Neuron (in vitro differentiated cells): ENCODE results near the gene BPIFB2.
"Not testable (repeated sequence)": the region's sequence is repeated elsewhere in the genome, so short reads cannot be mapped to it uniquely, and the experiment has no call there.

ENCODE experiments used
- H2AFZ ChIP-seq: one replicate; pipeline ENCODE4 v1.6.1; 2013; ENCODE audit warnings: low read depth, mild to moderate bottlenecking, inconsistent platforms, low read length, moderate library complexity
- H3K27me3 ChIP-seq: one replicate; pipeline ENCODE4 v1.6.1; 2013; ENCODE audit warnings: low read length; ENCODE audit not compliant: insufficient read depth
- H3K36me3 ChIP-seq: one replicate; pipeline ENCODE4 v1.6.1; 2013; ENCODE audit warnings: low read length; ENCODE audit not compliant: insufficient read depth
- H3K4me1 ChIP-seq: one replicate; pipeline ENCODE4 v1.6.1; 2013; ENCODE audit warnings: low read length; ENCODE audit not compliant: insufficient read depth
- H3K4me3 ChIP-seq: 2 replicates; pipeline ENCODE4 v1.5.1; 2013; ENCODE audit warnings: mild to moderate bottlenecking, low read length, moderate library complexity
- H3K9me3 ChIP-seq: one replicate; pipeline ENCODE4 v1.6.1; 2013; ENCODE audit warnings: low read length

The BPIFB2 gene

DNA sequence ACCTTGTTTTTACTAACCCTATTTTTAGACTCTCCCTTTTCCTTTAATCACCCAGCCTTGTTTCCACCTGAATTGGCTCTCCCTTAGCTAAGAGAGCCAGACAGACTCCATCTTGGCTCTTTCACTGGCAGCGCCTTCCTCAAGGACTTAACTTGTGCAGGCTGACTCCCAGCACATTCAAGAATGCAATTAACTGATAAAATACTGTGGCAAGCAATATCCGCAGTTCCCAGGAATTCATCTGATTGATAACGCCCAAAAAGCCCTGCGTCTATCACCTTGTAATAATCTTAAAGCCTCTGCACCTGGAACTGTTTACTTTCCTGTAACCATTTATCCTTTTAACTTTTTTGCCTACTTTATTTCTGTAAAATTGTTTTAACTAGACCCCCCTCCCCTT lies 32.4 kb upstream of the BPIFB2 start:
- H3K27me3 ChIP-seq, H3K4me3 ChIP-seq: not testable (repeated sequence)
- peaks cover 16% of the 10 kb centered on the region for H3K4me1 ChIP-seq

DNA sequence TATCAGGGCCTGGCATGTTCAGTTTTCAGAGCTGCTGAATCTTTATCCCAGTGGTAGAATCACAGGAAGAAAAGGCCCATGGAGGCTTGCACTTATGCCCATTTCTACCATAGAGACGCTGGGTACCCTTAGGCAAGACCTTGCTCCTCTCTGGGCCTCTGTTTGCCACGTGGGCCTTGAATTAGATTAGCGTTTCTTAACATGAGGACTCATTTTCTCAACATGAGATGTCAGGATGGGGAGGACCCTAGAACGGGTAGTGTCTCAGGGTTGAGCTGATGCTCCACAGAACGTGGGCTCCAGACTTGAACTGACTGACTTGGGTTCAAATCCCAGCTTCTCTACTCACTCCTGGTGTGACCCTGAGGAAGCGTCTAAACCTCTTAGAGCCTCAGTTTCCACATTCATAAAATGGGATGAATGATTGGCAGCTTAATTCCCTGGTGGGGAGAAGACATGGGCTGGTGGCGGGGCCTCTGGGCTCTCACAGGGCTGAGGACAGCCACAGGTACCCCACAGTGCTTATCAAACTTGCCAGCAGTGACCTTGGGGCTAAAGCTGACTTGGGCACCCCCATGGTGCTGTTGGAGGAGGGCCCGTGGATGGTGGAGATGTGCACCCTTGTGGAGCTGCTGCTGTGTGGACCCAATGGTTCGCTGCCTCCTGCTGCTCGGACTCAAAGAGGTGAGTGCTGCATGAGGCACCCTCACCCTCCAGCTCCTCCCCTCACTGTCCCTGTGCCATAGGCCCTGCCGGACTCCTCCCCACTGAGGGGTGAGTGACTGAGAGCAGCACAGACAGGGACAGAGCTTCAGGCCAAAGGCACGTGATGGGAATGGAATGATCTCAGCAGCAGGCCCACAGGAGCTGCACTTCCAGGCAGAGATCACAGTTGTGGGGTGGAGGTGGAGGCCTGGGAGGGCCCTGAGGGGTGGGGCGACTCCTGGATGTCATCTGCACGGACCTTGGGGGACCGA lies 31.5 kb upstream of the BPIFB2 start:
- Histone ChIP-seq H3K9me3 (no peaks in the 10 kb centered on the region), H3K4me3 (no peak overlapping the region), H3K4me1 (peaks cover 23% of the 10 kb centered on the region), H2AFZ (no peak overlapping the region), H3K27me3 (no peaks in the 10 kb centered on the region), H3K36me3 (no peaks in the 10 kb centered on the region)

More for the DNA sequence above, 32.4 kb upstream of the BPIFB2 start:
- H2AFZ ChIP-seq, H3K9me3 ChIP-seq, H3K36me3 ChIP-seq: not testable (repeated sequence)

DNA sequence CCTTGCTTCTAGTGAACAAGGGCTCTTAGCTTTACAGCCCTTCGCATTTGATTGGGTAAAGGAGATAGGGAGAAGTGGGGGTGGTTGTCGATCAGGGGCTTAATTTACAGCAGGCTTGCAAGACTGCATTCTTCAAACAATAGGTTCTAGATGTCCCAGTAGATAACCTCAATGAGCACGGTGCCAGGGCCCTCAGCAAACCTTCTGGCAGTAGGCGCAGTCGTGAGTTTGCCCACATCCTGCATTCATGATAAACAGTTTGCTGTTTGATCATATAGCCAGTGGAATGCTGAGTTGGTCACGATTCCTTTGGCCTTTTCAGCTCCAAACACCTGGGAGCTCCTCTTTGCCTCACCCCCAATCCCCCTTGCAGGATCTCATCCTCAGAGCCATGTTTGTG lies 30.8 kb upstream of the BPIFB2 start:
- Histone ChIP-seq H3K4me3 (no peak overlapping the region), H3K36me3 (no peaks in the 10 kb centered on the region), H3K4me1 (peaks cover 18% of the 10 kb centered on the region), H3K27me3 (no peaks in the 10 kb centered on the region), H2AFZ (no peak overlapping the region), H3K9me3 (no peaks in the 10 kb centered on the region)

DNA sequence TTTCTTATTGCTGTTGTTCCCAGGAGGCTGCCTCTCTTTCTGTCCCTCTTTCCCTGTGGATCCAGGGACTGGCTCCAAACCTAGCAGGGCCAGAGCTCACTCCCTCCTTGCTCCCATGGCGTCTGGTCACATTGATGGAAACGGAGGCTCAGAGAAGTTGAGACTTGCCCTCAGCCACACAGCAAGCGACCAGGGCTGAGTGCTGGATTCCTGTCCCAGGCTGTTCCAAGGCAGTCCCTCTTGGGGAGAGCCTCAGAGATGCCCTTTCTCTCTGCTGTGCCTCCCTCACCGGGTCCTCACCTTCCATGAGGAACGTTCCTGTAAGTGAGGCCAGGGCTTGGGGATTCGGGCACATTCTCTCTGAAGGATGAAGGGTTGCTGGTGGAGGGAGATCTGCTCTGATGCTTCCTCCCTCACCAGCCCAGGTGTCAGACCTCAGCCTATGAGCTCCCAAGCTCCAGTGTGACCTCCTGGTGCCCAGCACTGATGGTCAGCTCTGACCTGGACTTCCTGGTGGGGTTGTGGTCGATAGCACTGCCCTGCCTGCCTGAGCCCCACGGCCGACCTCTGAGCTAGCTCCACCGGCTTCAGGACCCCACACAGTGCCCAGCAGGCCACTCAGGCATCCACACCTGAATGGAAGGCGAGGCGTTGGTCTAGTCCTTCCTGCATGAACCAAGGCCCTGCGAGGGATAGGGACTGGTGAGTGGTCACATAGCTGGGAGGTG lies 30.1 kb upstream of the BPIFB2 start:
- Histone ChIP-seq H3K36me3 (no peaks in the 10 kb centered on the region), H3K27me3 (no peaks in the 10 kb centered on the region), H3K4me1 (peaks cover 11% of the 10 kb centered on the region), H3K9me3 (no peaks in the 10 kb centered on the region), H3K4me3 (no peak overlapping the region), H2AFZ (no peak overlapping the region)

DNA sequence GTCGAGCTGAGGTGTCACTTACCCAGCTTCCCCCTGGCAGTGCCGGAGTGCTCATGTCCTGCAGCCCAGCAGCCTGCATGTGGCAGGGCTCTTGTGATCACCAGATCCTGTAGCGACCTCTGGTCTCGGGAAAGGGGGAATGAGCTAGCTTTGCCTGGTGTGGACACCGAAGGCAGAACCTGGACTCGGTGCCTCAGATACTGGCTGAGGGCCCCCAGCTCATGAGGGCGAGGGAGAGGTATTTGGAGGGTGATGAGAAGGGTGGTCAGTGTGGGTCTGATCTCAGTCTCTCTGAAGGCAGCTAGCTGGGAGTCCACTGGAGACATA lies 29.5 kb upstream of the BPIFB2 start:
- no peaks in the 10 kb centered on the region for H3K9me3 ChIP-seq
- no peaks in the 10 kb centered on the region for H3K36me3 ChIP-seq
- H2AFZ ChIP-seq = no peak overlapping the region
- no peak overlapping the region for H3K4me3 ChIP-seq
- H3K27me3 ChIP-seq = no peaks in the 10 kb centered on the region
- peaks cover 9% of the 10 kb centered on the region for H3K4me1 ChIP-seq

DNA sequence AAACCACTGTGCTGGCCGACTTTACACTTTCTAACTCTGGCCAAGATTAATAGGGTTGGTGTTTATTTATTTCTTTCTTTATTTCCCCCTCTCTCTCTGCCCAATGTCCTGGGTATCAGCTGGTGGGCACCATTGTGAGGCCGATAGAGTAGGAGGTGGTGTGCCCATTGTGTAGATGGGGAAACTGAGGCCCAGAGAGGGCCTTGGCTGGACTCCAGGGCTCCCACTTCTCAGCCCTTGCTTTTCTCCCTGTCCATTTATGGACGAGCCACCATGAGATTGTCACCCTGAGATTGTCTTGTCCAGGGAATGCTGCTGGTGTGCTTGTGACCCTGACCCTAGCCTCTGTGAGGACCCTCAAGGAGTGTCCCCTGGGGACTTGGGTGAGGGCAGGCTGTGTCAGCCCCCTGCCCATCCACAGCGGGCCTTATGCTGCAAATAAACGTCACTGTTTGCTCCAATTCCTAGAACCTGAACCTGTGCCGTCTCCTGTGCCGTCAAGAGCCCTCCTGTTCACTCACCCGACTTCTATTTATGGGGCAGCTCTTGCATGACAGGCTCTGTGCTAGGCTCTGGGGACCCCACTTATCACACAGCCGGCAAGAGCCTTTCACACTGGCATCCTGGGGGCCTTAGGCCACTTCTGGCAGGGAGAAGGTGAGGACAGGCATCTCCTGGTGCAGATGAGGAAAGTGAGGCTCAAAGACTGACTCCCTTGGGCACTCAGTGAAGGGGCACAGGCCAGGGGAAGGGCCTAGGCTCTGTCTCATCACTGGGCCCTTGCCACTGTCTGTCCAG lies 28.1 kb upstream of the BPIFB2 start:
- Histone ChIP-seq H3K4me3 (no peak overlapping the region), H3K27me3 (no peaks in the 10 kb centered on the region), H3K36me3 (no peaks in the 10 kb centered on the region), H3K9me3 (no peaks in the 10 kb centered on the region), H2AFZ (no peak overlapping the region), H3K4me1 (peaks cover 9% of the 10 kb centered on the region)

DNA sequence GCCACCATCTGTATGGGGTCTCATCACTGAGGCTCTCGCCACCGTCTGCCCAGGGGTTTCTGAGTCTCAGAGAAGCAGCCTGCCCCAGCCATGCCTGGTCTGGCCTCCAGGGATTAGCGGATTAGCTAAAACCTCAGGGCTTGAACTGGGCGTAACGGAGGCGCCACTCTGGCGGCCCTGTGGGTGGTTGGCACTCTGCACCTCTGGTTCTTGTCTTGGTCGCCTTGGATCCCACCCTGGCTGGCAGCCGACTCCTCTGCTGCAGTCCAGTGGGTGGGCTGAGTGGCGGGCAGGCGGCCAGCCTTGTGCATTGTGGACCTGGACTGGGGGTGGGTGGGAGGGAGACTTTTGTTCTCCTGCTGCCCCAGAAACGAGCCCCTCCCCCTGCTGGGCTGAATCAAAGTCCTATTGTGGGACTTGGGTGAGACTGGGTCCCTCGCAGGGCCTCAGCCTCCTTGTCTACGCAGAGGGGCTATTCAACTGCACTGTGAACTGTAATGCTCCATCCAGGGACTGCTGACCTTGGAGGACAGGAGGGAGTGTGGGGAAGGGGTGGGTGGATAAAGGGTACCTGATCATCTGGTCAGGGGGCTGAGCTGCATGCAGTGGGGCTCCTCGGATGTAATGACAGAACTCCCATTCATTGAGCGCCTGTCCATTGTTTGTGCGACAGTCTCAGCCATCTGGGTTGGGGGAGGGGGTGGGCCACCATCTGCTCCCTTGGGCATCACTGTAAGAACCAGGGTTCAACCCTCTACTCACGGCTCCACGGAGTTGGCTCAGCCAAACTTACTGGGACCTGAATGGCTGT lies 27.2 kb upstream of the BPIFB2 start:
- Histone ChIP-seq H3K4me1 (peaks cover 9% of the 10 kb centered on the region), H3K9me3 (no peaks in the 10 kb centered on the region), H3K36me3 (no peaks in the 10 kb centered on the region), H3K4me3 (no peak overlapping the region), H2AFZ (no peak overlapping the region), H3K27me3 (no peaks in the 10 kb centered on the region)

DNA sequence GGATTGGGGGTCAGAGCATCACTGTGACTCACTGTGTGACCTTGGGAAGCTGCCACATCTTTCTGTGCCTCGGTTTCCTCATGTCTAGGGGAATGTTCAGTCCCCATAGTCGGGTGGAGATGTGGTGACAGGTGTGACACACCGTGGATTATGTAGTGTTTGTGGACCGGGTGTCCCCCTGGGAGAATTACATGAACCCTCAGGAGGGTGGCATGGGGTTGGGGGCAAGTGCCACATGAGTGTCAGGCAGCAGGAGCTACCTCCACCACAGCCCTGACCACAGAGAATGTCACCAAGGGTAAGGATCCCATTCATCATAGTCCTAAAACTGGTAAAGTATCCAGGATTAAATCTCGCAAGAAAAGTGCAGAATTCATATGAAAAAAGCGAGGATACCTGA lies 26.5 kb upstream of the BPIFB2 start:
- Histone ChIP-seq H3K36me3 (no peaks in the 10 kb centered on the region), H3K27me3 (no peaks in the 10 kb centered on the region), H3K9me3 (no peaks in the 10 kb centered on the region), H2AFZ (no peak overlapping the region), H3K4me3 (no peak overlapping the region), H3K4me1 (peaks cover 9% of the 10 kb centered on the region)

DNA sequence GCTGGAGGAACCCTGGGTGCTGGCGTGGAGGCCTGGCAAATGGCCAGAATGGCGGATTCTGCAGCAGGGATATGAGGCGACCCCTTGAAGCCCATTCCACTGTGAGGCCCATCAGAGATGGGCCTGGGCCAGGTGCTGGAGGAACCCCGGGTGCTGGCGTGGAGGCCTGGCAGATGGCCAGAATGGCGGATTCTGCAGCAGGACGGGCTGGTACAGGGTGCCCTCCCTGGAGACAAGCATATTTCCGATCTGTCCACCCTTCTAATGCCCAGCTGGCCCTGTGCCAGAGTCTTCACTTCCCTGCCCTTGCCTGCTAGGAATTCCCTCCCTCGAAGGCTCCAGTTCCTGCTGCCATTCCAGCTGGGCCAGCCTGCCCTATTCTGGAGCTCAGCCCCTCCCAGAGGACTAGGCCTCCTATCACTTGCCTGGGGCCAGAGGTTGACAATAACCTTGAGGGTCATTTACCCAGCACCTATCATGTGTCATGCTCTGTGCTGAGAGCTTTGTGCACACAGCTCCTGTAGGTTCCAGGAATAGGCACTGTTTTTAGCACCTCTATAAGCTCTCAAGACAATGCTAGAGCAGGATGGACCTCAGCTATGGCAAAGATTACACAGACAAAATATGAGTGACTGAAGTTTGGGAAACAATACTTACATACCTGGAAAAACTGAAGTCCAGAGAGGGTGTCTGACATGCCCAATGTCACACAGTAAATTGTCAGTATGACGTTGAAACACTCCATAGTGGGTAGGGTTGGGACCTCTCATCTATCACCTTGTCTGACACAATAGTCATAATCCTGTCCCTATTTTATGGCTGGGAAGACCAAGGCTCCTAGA lies 24.7 kb upstream of the BPIFB2 start:
- Histone ChIP-seq H3K27me3 (no peaks in the 10 kb centered on the region), H3K36me3 (no peaks in the 10 kb centered on the region), H2AFZ (no peak overlapping the region), H3K4me3 (no peak overlapping the region), H3K4me1 (peaks cover 9% of the 10 kb centered on the region), H3K9me3 (no peaks in the 10 kb centered on the region)

DNA sequence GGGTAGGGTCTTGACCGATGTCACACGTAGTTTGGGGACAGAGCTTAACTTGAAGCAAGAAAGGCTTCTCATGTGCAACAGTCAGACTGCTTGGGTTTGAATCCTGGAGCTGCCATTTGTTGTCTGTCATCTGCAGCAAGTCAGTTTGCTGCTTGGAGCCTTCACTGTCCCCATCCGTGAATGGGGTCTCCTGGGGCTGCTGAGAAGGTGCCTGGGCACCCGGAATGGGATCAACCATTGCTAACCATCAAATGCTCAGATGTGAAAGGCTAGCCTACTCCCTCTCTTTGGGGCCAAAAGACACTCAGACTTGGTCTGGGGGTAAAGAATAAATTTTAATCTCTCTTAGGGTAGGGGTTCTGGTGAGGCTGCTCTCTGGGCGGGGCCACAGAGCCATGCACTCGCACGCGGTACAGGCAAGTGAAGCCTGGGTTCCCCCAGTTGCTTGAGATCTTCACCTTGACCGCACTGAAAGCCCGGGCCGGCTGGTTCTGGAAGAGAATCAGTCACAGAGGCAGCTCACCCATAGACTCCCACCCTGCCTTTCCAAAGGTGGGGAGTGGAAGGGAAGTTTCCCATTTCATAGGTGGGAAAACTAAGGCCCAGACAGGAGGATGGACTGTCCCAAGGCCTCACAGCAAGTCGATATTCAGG lies 23.9 kb upstream of the BPIFB2 start:
- no peaks in the 10 kb centered on the region for H3K9me3 ChIP-seq
- no peak overlapping the region for H3K4me3 ChIP-seq
- no peaks in the 10 kb centered on the region for H3K27me3 ChIP-seq
- no peak overlapping the region for H2AFZ ChIP-seq
- H3K4me1 ChIP-seq = peaks cover 9% of the 10 kb centered on the region
- no peaks in the 10 kb centered on the region for H3K36me3 ChIP-seq

DNA sequence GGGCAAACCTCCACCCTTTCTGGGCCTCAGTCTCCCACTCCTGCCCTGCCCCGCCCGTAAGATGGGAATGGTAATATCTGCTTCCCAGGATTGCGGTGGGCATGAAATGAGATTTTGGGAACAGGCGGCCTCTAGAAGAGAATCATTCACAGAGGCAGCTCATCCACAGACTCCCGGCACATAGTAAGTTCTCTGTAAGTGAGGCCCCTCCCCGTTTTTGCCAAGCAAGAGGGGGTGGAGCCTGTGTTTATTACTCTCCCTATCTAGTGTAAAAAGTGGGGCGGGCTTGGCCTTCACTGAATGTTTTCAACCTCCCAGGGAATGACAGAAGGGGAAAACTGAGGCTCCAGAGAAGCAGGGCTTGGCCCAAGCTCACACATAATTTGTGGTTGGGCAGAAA lies 23.3 kb upstream of the BPIFB2 start:
- H3K9me3 ChIP-seq = no peaks in the 10 kb centered on the region
- H3K4me3 ChIP-seq = no peak overlapping the region
- no peak overlapping the region for H2AFZ ChIP-seq
- no peaks in the 10 kb centered on the region for H3K36me3 ChIP-seq
- peaks cover 9% of the 10 kb centered on the region for H3K4me1 ChIP-seq
- no peaks in the 10 kb centered on the region for H3K27me3 ChIP-seq
